GM12878 (cell line): Measurements from ENCODE around the gene TMBIM1.

Experiments
- BHLHE40 ChIP-seq, 2 experiments: fragments of 450-650 bp in 1 of 2; IDR thresholded peaks; 2 replicates each; pipeline ENCODE4 v1.6.1; 2011 to 2017; ENCODE audit warnings: low read depth in 2 of 2, borderline replicate concordance in 1 of 2, improper control_type of control experiment in 1 of 2, low read length in 1 of 2, mild to moderate bottlenecking in 1 of 2
- CREB1 ChIP-seq: IDR thresholded peaks from 2 replicates; pipeline ENCODE4 v1.6.1; 2012; ENCODE audit warnings: low read depth, mild to moderate bottlenecking, inconsistent platforms
- CTCF ChIP-seq, 3 experiments: IDR thresholded peaks in 2 of 3; conservative IDR thresholded peaks in 1 of 3; 2 replicates each; pipeline ENCODE4 v1.5.1; 2011; ENCODE audit warnings: low read depth in 3 of 3, low read length in 3 of 3, mild to moderate bottlenecking in 3 of 3, control low read depth in 2 of 3, moderate library complexity in 2 of 3, inconsistent platforms in 1 of 3, mixed read lengths in 1 of 3; ENCODE audit not compliant: control insufficient read depth in 2 of 3, insufficient read depth in 1 of 3; ENCODE audit errors: extremely low read depth in 1 of 3
- DPF2 ChIP-seq: fragments of 450-650 bp; IDR thresholded peaks from 2 replicates; pipeline ENCODE4 v1.6.1; 2017; ENCODE audit warnings: mild to moderate bottlenecking
- FOXK2 ChIP-seq: fragments of 450-650 bp; IDR thresholded peaks from 2 replicates; pipeline ENCODE4 v1.6.1; 2017; ENCODE audit warnings: mild to moderate bottlenecking, moderate library complexity
- SRF ChIP-seq, 2 experiments: IDR thresholded peaks; 2 replicates each; pipeline ENCODE4 v1.6.1; 2011; ENCODE audit warnings: low read depth in 2 of 2, low read length in 2 of 2, mild to moderate bottlenecking in 1 of 2, moderate library complexity in 1 of 2
- TAF1 ChIP-seq: IDR thresholded peaks from 2 replicates; pipeline ENCODE4 v1.6.1; 2011; ENCODE audit warnings: mild to moderate bottlenecking, low read depth, low read length, borderline replicate concordance
- TCF7 ChIP-seq: IDR thresholded peaks from 2 replicates; pipeline ENCODE4 v1.6.1; 2014; ENCODE audit warnings: antibody characterized with exemption, borderline replicate concordance
- ZNF24 ChIP-seq: fragments of 450-650 bp; IDR thresholded peaks from 2 replicates; pipeline ENCODE4 v1.6.1; 2017; ENCODE audit warnings: antibody characterized with exemption, mild to moderate bottlenecking

- TF ChIP-seq ZNF24 (no peak), CTCF (IDR thresholded peaks at IDR 0.05 in 2 of 3, conservative IDR thresholded peaks at IDR 0.05 in 1 of 3; ENCODE audit: control insufficient read depth in 2 of 3, extremely low read depth in 1 of 3, insufficient read depth in 1 of 3, low read depth in 3 of 3, low read length in 3 of 3) (no peak), BHLHE40 (IDR thresholded peaks at IDR 0.05; ENCODE audit: borderline replicate concordance in 1 of 2, low read depth in 2 of 2, low read length in 1 of 2) (no peak), TAF1 (no peak), TCF7 (no peak), DPF2 (no peak), FOXK2 (no peak), CREB1 (no peak), SRF (IDR thresholded peaks at IDR 0.05; ENCODE audit: low read depth in 2 of 2, low read length in 2 of 2) (no peak)
Observed at GRCh38 chr2:218332920-218333645, 40.8 kb upstream of the TMBIM1 start.
